GM23338 (cell line): ENCODE data around the gene FAM53B. TPM values are rescaled to one million over a fixed set of nuclear protein-coding genes. Genes with fewer than 3 reads are reported as not detected.

Source experiments
- ATAC-seq: fragments of 200-7000 bp; cut with Tn5 transposase; 3 replicates; pipeline ENCODE4 v1.9.1; 2020
- DNase-seq: peaks from one replicate; pipeline ENCODE4 v3.0.0-alpha.2; 2015; ENCODE audit warnings: low spot score
- H2AFZ ChIP-seq: fragments of 200-600 bp; sonication (generic); 2 replicates; pipeline ENCODE4 v1.8.0; 2016; ENCODE audit warnings: antibody characterized with exemption, mild to moderate bottlenecking, moderate library complexity
- H3F3A ChIP-seq: fragments of 200-600 bp; sonication (generic); replicated peaks from 2 replicates; pipeline ENCODE4 v1.8.0; 2017; ENCODE audit warnings: antibody characterized with exemption, mixed run types, low read depth
- H3K27ac ChIP-seq: fragments of 200-600 bp; sonication (generic); 2 replicates; pipeline ENCODE4 v1.6.1; 2016; ENCODE audit warnings: low read depth
- H3K27me3 ChIP-seq: fragments of 200-600 bp; sonication (generic); 2 replicates; pipeline ENCODE4 v1.8.0; 2016; ENCODE audit warnings: mild to moderate bottlenecking, mixed run types, moderate library complexity; ENCODE audit not compliant: insufficient read depth
- H3K36me3 ChIP-seq: fragments of 200-600 bp; sonication (generic); 2 replicates; pipeline ENCODE4 v1.8.0; 2016; ENCODE audit warnings: mild to moderate bottlenecking; ENCODE audit not compliant: insufficient read depth
- H3K4me1 ChIP-seq: fragments of 200-600 bp; sonication (generic); 2 replicates; pipeline ENCODE4 v1.8.0; 2016; ENCODE audit warnings: mild to moderate bottlenecking, moderate library complexity; ENCODE audit not compliant: insufficient read depth
- H3K4me2 ChIP-seq: fragments of 200-600 bp; sonication (generic); 2 replicates; pipeline ENCODE4 v1.7.1; 2017; ENCODE audit warnings: mixed run types
- H3K4me3 ChIP-seq: fragments of 200-600 bp; sonication (generic); 2 replicates; pipeline ENCODE4 v1.6.1; 2016; ENCODE audit warnings: mixed run types
- H3K79me2 ChIP-seq: fragments of 200-600 bp; sonication (generic); replicated peaks from 2 replicates; pipeline ENCODE4 v1.8.0; 2017; ENCODE audit warnings: mild to moderate bottlenecking; ENCODE audit not compliant: insufficient read depth
- H3K9me2 ChIP-seq: fragments of 200-600 bp; sonication (generic); 2 replicates; pipeline ENCODE4 v1.8.0; 2017; ENCODE audit not compliant: insufficient read depth
- H4K20me1 ChIP-seq: fragments of 200-600 bp; sonication (generic); replicated peaks from 2 replicates; pipeline ENCODE4 v1.8.0; 2017; ENCODE audit warnings: mild to moderate bottlenecking; ENCODE audit not compliant: insufficient read depth
- H3K27ac Mint-ChIP-seq: 2 replicates; pipeline ENCODE4 v1.8.0; 2020; ENCODE audit warnings: inconsistent platforms, mild to moderate bottlenecking, moderate library complexity, mixed read lengths
- H3K27me3 Mint-ChIP-seq: 3 replicates; pipeline ENCODE4 v1.8.0; 2022; ENCODE audit warnings: low read depth, mild to moderate bottlenecking, moderate library complexity, mixed read lengths, inconsistent platforms; ENCODE audit not compliant: insufficient read depth, poor library complexity
- H3K36me3 Mint-ChIP-seq: 3 replicates; pipeline ENCODE4 v1.8.0; 2021; ENCODE audit warnings: low read depth, mild to moderate bottlenecking, inconsistent platforms, moderate library complexity, mixed read lengths
- H3K4me1 Mint-ChIP-seq: 3 replicates; pipeline ENCODE4 v1.8.0; 2020; ENCODE audit warnings: mild to moderate bottlenecking, inconsistent platforms, mixed read lengths
- H3K4me3 Mint-ChIP-seq: 3 replicates; pipeline ENCODE4 v1.8.0; 2021; ENCODE audit warnings: moderate library complexity, mild to moderate bottlenecking, inconsistent platforms, mixed read lengths
- H3K9me3 Mint-ChIP-seq: 3 replicates; pipeline ENCODE4 v1.8.0; 2020; ENCODE audit warnings: moderate library complexity, mild to moderate bottlenecking, inconsistent platforms, mixed read lengths
- CREB1 ChIP-seq: fragments of 250-450 bp; sonication (Bioruptor Pico); IDR thresholded peaks from 2 replicates; pipeline ENCODE4 v1.5.0; 2020; ENCODE audit warnings: low read depth, mild to moderate bottlenecking, moderate library complexity
- CTCF ChIP-seq, 2 experiments: fragments of 200-600 bp in 1 of 2; sonication (generic) in 1 of 2; conservative IDR thresholded peaks; 2 replicates each; pipeline versions ENCODE4 v1.5.1 to v1.6.1; 2016 to 2017; ENCODE audit warnings: antibody characterized with exemption in 2 of 2, low read depth in 2 of 2, mild to moderate bottlenecking in 2 of 2, moderate library complexity in 1 of 2
- ETS1 ChIP-seq: IDR thresholded peaks from 2 replicates; pipeline ENCODE4 v1.6.1; 2016; ENCODE audit warnings: antibody characterized with exemption
- EZH2 ChIP-seq: fragments of 200-600 bp; sonication (generic); IDR thresholded peaks from one replicate; pipeline ENCODE4 v1.8.0; 2017; ENCODE audit warnings: antibody characterized with exemption, mild to moderate bottlenecking, low read depth; ENCODE audit not compliant: unreplicated experiment
- EZH2phosphoT487 ChIP-seq: fragments of 200-600 bp; sonication (generic); IDR thresholded peaks from one replicate; pipeline ENCODE4 v1.8.1; 2018; ENCODE audit warnings: antibody characterized with exemption; ENCODE audit not compliant: unreplicated experiment
- JUNB ChIP-seq: IDR thresholded peaks from one replicate; pipeline ENCODE4 v1.6.1; 2016; ENCODE audit warnings: antibody characterized with exemption; ENCODE audit not compliant: unreplicated experiment
- NANOG ChIP-seq: IDR thresholded peaks from 2 replicates; pipeline ENCODE4 v1.6.1; 2016; ENCODE audit warnings: antibody characterized with exemption, borderline replicate concordance
- POLR2AphosphoS5 ChIP-seq: IDR thresholded peaks from 2 replicates; pipeline ENCODE4 v1.6.1; 2016; ENCODE audit warnings: antibody characterized with exemption, low read depth
- REST ChIP-seq: IDR thresholded peaks from one replicate; pipeline ENCODE4 v1.6.1; 2018; ENCODE audit warnings: antibody characterized with exemption; ENCODE audit not compliant: unreplicated experiment
- STAT1 ChIP-seq: IDR thresholded peaks from one replicate; pipeline ENCODE4 v1.6.1; 2016; ENCODE audit warnings: antibody characterized with exemption; ENCODE audit not compliant: unreplicated experiment
- ZNF114 ChIP-seq: fragments of 250-450 bp; sonication (Bioruptor Pico); IDR thresholded peaks from 2 replicates; pipeline ENCODE4 v1.5.0; 2020; ENCODE audit warnings: mild to moderate bottlenecking, moderate library complexity
- ZNF331 ChIP-seq: fragments of 250-450 bp; sonication (Bioruptor Pico); IDR thresholded peaks from 2 replicates; pipeline ENCODE4 v1.5.0; 2020; ENCODE audit warnings: low read depth, mild to moderate bottlenecking, moderate library complexity
- ZNF462 ChIP-seq: fragments of 250-450 bp; sonication (Bioruptor Pico); IDR thresholded peaks from 2 replicates; pipeline ENCODE4 v1.5.0; 2020; ENCODE audit warnings: mild to moderate bottlenecking, moderate library complexity
- polyA plus RNA-seq: library from polyadenylated mRNA; unstranded; fragments of >200 nt; fragmentation: Nextera tagmentation; extraction: Ambion mirVana; gene quantifications from 2 replicates; pipeline ENCODE4 v1.2.1, GENCODE V29; 2016
- total RNA-seq: library from RNA; depleted of rRNA; stranded (reverse); fragments of >200 nt; shearing (Covaris generic); gene quantifications from 2 replicates; pipeline ENCODE4 v1.2.3, GENCODE V29; 2014

The FAM53B gene
- total and polyA plus RNA-seq, 2 experiments from 2014 or later = 3.0 to 20.3 TPM

GRCh38 chr10:124679401-124679800 lies 64.8 kb downstream of the FAM53B start:
- no peaks in the 10 kb centered on the region for H3K9me2 ChIP-seq
- no peak overlapping the region for H3K4me2 ChIP-seq
- ATAC-seq = no peak
- Mint-ChIP-seq H3K4me1 (peaks cover 8% of the 10 kb centered on the region), H3K27me3 (no peaks in the 10 kb centered on the region), H3K4me3 (no peak overlapping the region), H3K9me3 (no peaks in the 10 kb centered on the region), H3K36me3 (peaks cover 10% of the 10 kb centered on the region), H3K27ac (no peak overlapping the region)
- H3K27me3 ChIP-seq = no peaks in the 10 kb centered on the region
- no peaks in the 10 kb centered on the region for H3F3A ChIP-seq
- TF ChIP-seq REST = no peak
- no peak for TF ChIP-seq CTCF (conservative IDR thresholded peaks at IDR 0.05; ENCODE audit: low read depth in 2 of 2)
- no peak for TF ChIP-seq CREB1 (CRISPR knock-in tag)
- TF ChIP-seq NANOG = no peak
- no peak for TF ChIP-seq STAT1
- TF ChIP-seq ZNF331 = no peak
- TF ChIP-seq JUNB = no peak
- no peak for TF ChIP-seq ZNF462 (CRISPR knock-in tag)
- no peak for TF ChIP-seq EZH2phosphoT487
- no peak for TF ChIP-seq EZH2
- no peak for TF ChIP-seq ZNF114
- no peak for TF ChIP-seq ETS1
- TF ChIP-seq POLR2AphosphoS5 = no peak
- no peak for DNase-seq
- H3K79me2 ChIP-seq = no peaks in the 10 kb centered on the region; the same call in 1 of the 2 replicates
- H3K27ac ChIP-seq = no peak overlapping the region
- no peaks in the 10 kb centered on the region for H3K4me1 ChIP-seq
- no peaks in the 10 kb centered on the region for H3K36me3 ChIP-seq
- no peak overlapping the region for H2AFZ ChIP-seq
- H3K4me3 ChIP-seq = no peak overlapping the region
- H4K20me1 ChIP-seq = no peaks in the 10 kb centered on the region
